T-helper 2 cell treated with Interferon-gamma antibody and Interleukin-4, amounts not matched to agents 5 μg/mL and 100 μg/mL, for 36 hours (primary cell): ENCODE data around the gene FAM53A.

ENCODE experiments used
- DNase-seq: peaks from one replicate; pipeline ENCODE4 v3.0.0; 2021; ENCODE audit warnings: low spot score
- H3K27ac Mint-ChIP-seq: one replicate; pipeline ENCODE4 v1.8.0; 2021; ENCODE audit warnings: mild to moderate bottlenecking, mixed read lengths
- H3K27me3 Mint-ChIP-seq: one replicate; pipeline ENCODE4 v1.8.0; 2021; ENCODE audit warnings: low read depth, mixed read lengths
- H3K36me3 Mint-ChIP-seq: one replicate; pipeline ENCODE4 v1.8.0; 2021; ENCODE audit warnings: low read depth, mixed read lengths
- H3K4me1 Mint-ChIP-seq: one replicate; pipeline ENCODE4 v1.8.0; 2021; ENCODE audit warnings: low read depth, mixed read lengths
- H3K4me3 Mint-ChIP-seq: one replicate; pipeline ENCODE4 v1.8.0; 2022; ENCODE audit warnings: mild to moderate bottlenecking, moderate library complexity, mixed read lengths
- H3K9me3 Mint-ChIP-seq: one replicate; pipeline ENCODE4 v1.8.0; 2021; ENCODE audit warnings: mixed read lengths

FAM53A gene

GRCh38 chr4:1602655-1603412 is 81.3 kb downstream of the FAM53A start:
- H3K36me3 Mint-ChIP-seq = no peaks in the 10 kb centered on the region
- H3K9me3 Mint-ChIP-seq = no peaks in the 10 kb centered on the region
- H3K27ac Mint-ChIP-seq = no peak overlapping the region
- H3K27me3 Mint-ChIP-seq = no peaks in the 10 kb centered on the region
- no peaks in the 10 kb centered on the region for H3K4me1 Mint-ChIP-seq
- H3K4me3 Mint-ChIP-seq = no peak overlapping the region
- DNase-seq = no peak

DNA sequence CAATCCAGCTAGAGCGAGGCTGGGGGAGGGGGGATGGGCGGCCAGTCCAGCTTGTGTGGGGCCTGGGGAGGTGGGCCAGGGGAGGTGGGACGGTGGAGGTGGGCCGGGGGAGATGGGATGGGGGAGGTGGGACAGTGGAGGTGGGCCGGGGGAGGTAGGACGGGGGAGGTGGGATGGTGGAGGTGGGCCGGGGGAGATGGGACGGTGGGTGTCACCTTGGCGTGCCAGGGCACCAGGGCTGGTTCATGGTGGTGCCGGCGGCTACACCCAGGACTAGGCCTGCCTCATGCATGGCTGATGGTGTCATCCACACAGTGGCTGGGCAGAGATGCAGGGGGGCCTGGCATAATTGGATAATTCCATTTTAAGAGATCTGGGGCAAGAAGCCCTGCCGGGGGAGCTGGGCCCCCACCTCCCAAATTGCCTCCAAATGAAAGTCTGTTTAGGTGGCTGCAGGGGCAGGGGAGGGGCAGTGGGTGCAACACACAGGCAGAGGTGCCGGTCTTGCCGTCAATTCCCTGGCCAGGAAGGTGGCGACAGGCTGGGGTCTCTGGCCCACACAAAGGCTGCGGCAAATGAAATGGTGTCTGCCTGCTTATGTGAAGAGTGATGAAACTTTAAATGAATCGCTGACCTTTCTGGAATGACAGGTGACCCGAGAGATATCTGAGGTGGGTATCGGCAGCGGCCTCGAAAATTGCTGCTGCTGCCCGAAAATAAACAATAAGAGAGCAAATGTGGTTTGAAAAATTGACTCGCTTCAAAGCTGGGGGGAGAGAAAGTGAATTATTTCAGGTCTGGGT is 82.1 kb downstream of the FAM53A start:
- H3K4me1 Mint-ChIP-seq = no peaks in the 10 kb centered on the region
- no peak for DNase-seq
- H3K9me3 Mint-ChIP-seq = no peaks in the 10 kb centered on the region
- H3K27ac Mint-ChIP-seq = no peak overlapping the region
- no peaks in the 10 kb centered on the region for H3K27me3 Mint-ChIP-seq
- no peaks in the 10 kb centered on the region for H3K36me3 Mint-ChIP-seq
- no peak overlapping the region for H3K4me3 Mint-ChIP-seq

GRCh38 chr4:1601533-1601835 is 82.6 kb downstream of the FAM53A start:
- H3K27ac Mint-ChIP-seq = no peak overlapping the region
- DNase-seq = no peak
- no peak overlapping the region for H3K4me3 Mint-ChIP-seq
- H3K4me1 Mint-ChIP-seq = no peaks in the 10 kb centered on the region
- H3K9me3 Mint-ChIP-seq = no peaks in the 10 kb centered on the region
- H3K27me3 Mint-ChIP-seq = no peaks in the 10 kb centered on the region
- no peaks in the 10 kb centered on the region for H3K36me3 Mint-ChIP-seq

- H3K4me3 Mint-ChIP-seq = no peak overlapping the region
- no peak overlapping the region for H3K27ac Mint-ChIP-seq
- no peaks in the 10 kb centered on the region for H3K9me3 Mint-ChIP-seq
- H3K27me3 Mint-ChIP-seq = no peaks in the 10 kb centered on the region
- H3K36me3 Mint-ChIP-seq = no peaks in the 10 kb centered on the region
- no peaks in the 10 kb centered on the region for H3K4me1 Mint-ChIP-seq
- no peak for DNase-seq
Measured at GRCh38 chr4:1600811-1601532, 83.1 kb downstream of the FAM53A start.

GRCh38 chr4:1600211-1600780 is 83.8 kb downstream of the FAM53A start:
- no peaks in the 10 kb centered on the region for H3K27me3 Mint-ChIP-seq
- H3K9me3 Mint-ChIP-seq = no peaks in the 10 kb centered on the region
- no peaks in the 10 kb centered on the region for H3K36me3 Mint-ChIP-seq
- H3K27ac Mint-ChIP-seq = no peak overlapping the region
- no peak overlapping the region for H3K4me3 Mint-ChIP-seq
- DNase-seq = no peak
- H3K4me1 Mint-ChIP-seq = no peaks in the 10 kb centered on the region

DNA sequence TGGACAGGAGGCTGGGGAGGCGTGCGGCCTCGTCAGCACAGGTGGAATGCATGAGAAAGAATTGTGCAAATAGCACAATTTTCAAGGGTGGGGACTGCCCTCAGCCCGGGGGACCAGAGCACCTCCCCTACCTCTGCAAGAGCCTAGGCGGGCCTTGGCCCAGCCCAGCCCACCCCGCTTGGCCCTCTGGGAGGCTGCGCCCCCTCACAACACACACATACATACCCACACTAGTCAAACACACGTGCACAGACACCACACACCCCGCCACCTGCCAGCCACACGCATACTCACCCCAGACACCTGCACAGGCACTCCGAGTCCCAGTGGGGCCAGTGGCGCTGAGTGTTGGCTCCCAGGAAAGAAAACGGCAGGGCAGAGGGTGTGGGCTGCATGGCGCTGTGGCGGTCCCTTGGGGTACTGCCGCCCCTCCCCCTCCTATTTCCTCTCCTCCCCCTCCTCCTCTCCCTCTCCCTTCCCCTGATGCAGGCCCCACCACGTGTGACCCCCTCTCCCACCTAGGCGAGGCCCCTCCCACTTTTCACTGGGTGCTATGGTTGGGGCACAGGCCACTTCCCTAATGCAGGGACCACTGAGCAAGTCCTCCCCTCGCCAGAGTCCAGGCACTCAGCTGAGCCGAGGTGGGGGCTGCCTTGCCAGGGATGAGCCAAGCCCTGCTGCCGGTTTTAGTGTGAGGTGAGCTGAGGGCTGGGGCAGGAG is 84.5 kb downstream of the FAM53A start:
- Mint-ChIP-seq H3K36me3 (no peaks in the 10 kb centered on the region), H3K4me3 (no peak overlapping the region), H3K27me3 (no peaks in the 10 kb centered on the region), H3K4me1 (no peaks in the 10 kb centered on the region), H3K9me3 (no peaks in the 10 kb centered on the region), H3K27ac (no peak overlapping the region)
- DNase-seq = no peak

DNA sequence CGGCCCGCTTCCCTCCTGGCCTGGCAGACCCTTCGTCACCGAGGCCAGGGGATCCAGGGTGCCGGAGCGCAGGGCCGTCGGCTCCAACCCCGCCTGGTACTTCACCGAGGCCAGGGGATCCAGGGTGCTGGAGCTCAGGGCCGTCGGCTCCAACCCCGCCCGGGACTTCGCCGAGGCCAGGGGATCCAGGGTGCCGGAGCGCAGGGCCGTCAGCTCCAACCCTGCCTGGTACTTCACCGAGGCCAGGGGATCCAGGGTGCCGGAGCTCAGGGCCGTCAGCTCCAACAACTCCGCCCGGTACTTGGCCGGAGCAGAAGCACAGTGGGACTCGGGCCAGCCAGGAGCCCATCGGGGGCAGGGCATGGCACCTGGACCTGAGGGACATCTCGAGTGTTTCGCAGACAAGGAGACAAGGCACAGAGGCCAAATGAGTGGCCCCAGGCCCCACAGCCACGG is 85.1 kb downstream of the FAM53A start:
- no peaks in the 10 kb centered on the region for H3K4me1 Mint-ChIP-seq
- H3K4me3 Mint-ChIP-seq = no peak overlapping the region
- H3K36me3 Mint-ChIP-seq = no peaks in the 10 kb centered on the region
- no peak for DNase-seq
- H3K27ac Mint-ChIP-seq = no peak overlapping the region
- H3K27me3 Mint-ChIP-seq = no peaks in the 10 kb centered on the region
- no peaks in the 10 kb centered on the region for H3K9me3 Mint-ChIP-seq

DNA sequence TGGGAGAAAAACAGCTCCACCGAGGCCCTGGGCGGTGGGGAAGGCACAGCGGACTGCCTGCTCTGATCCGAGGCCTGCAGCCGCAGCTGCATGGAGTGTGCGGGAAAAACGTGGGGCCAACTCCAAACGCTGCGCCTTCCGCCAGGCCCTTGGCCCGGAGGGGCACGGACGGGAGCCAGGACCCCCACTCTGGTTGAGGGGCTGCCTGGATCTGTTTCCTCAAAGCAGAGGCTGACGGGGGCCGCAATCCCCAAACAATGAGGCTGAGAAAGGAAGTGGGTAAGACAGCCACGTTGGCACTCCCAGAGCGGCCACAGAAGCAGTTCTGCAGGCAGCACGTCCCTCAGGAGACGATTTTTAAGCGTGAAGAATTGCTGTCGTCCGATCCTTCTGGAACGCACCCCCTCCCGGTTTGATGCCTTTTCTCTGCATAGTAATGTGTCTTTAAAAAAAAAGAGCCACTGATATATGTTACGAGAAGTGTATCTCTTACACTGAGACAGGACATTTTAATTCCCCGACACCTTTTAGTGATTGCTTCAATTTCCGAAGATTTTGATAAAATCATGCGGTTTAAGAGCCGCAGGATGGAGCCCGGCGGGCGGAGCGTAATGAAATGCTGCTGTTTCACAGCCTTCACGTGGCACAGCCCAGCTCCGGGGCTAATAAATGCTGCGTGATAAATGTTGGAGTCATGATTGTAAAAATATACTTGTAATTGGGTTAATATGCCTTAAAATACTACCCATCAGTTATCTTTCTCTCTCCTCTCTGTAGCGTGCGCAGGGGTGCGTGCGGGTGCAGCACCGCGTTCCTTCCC is 85.7 kb downstream of the FAM53A start:
- Mint-ChIP-seq H3K4me1 (no peaks in the 10 kb centered on the region), H3K4me3 (no peak overlapping the region), H3K27me3 (no peaks in the 10 kb centered on the region), H3K9me3 (no peaks in the 10 kb centered on the region), H3K27ac (no peak overlapping the region), H3K36me3 (no peaks in the 10 kb centered on the region)
- DNase-seq = no peak

GRCh38 chr4:1597021-1597931 is 86.8 kb downstream of the FAM53A start:
- H3K9me3 Mint-ChIP-seq = no peaks in the 10 kb centered on the region
- DNase-seq = no peak
- no peak overlapping the region for H3K27ac Mint-ChIP-seq
- H3K27me3 Mint-ChIP-seq = no peaks in the 10 kb centered on the region
- H3K36me3 Mint-ChIP-seq = no peaks in the 10 kb centered on the region
- no peaks in the 10 kb centered on the region for H3K4me1 Mint-ChIP-seq
- no peak overlapping the region for H3K4me3 Mint-ChIP-seq

- no peak overlapping the region for H3K4me3 Mint-ChIP-seq
- H3K9me3 Mint-ChIP-seq = no peaks in the 10 kb centered on the region
- H3K27me3 Mint-ChIP-seq = no peaks in the 10 kb centered on the region
- H3K27ac Mint-ChIP-seq = no peak overlapping the region
- DNase-seq = no peak
- no peaks in the 10 kb centered on the region for H3K4me1 Mint-ChIP-seq
- H3K36me3 Mint-ChIP-seq = no peaks in the 10 kb centered on the region
Measured at GRCh38 chr4:1596393-1596792, 87.7 kb downstream of the FAM53A start.

- no peak overlapping the region for H3K27ac Mint-ChIP-seq
- H3K4me3 Mint-ChIP-seq = no peak overlapping the region
- peaks cover 2% of the 10 kb centered on the region for H3K27me3 Mint-ChIP-seq
- H3K4me1 Mint-ChIP-seq = no peaks in the 10 kb centered on the region
- DNase-seq = no peak
- peaks cover 2% of the 10 kb centered on the region for H3K36me3 Mint-ChIP-seq
- peaks cover 4% of the 10 kb centered on the region for H3K9me3 Mint-ChIP-seq
Measured at GRCh38 chr4:1595789-1596325, 88.3 kb downstream of the FAM53A start.
